ENCODE results near the gene MAML2. TPM values are rescaled to one million over a fixed set of nuclear protein-coding genes. Genes with fewer than 3 reads are reported as not detected.

The MAML2 gene
- total RNA-seq: 10 to 100 TPM; 23.4 to 27.2 TPM

DNA sequence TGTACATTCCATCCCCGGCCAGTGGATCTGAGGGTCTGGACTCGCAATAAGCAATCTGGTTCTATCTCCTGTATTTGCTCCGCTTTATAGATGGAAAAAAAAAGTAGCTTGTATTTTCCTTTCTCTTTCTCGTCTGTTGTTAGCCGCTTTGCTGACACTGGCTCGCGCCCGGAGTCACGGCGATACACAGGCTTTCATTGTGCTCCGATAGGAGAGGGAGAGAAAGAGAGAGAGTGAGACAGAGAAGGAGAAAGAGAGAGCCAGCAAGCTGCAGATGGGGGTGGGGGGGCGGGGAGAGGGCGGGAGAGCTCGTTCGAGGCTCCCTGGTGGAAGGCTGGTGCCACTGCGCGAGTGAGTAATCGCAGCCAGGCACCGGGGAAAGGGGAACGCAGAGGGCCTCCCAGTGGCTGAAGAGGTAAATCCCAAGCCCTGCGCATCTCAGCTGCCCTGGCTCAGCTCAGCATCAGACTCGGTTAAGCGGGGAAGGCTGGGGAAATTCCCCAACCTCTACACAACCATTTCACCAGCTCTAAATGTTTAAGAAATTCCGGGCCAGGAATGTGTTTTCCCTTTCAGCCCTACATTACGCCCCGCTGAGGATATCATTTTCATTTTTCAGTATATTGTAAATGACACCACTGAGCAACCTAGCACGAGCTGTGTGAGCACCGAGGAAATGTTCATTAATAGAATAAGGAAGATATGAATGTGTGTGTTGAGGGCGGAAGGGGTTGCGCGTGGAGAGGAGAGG lies at the start of gene MAML2:
MAML2 (minus strand) TSS at position 235 of the 751 bp plus-strand sequence. CDS start 1,300 bp downstream, outside the sequence.
- peak; percentile 93 for DNase-seq
- peaks cover 24% of the 10 kb centered on the region for H3K36me3 Mint-ChIP-seq (ENCODE audit: low read depth)
- peaks cover 4% of the 10 kb centered on the region for H3K9me3 Mint-ChIP-seq
- CTCF ChIA-PET: interaction anchor here (0.6 to 3.1 kb wide), 86 partner anchors 9 to 1253 kb away, joined by 3 to 20 read pairs (median 4); partner anchors contain the start of genes CCDC82, ENDOD1, FAM76B and JRKL
- H3K4me1 Mint-ChIP-seq: peaks cover 25% of the 10 kb centered on the region
- peak within 1 kb of the TSS; percentile 96 for H3K4me3 Mint-ChIP-seq
- H3K27ac Mint-ChIP-seq: peak within 1 kb of the TSS; percentile 88
- POLR2A ChIA-PET: interaction anchor here (0.7 to 1.5 kb wide), 5 partner anchors 23 to 100 kb away, joined by 3 to 8 read pairs (median 4); partner anchors contain the start of genes CCDC82 and JRKL
- H3K27me3 Mint-ChIP-seq: no peaks in the 10 kb centered on the region

- POLR2A ChIA-PET: no interaction called here
Measured at GRCh38 chr11:96391698-96392307, 48.8 kb upstream of the MAML2 start.

GRCh38 chr11:96390488-96390792 lies 47.4 kb upstream of the MAML2 start:
- ChIA-PET CTCF (interaction anchor here (0.8 to 3.0 kb wide), 3 partner anchors 20 to 145 kb away, joined by 3 to 20 read pairs (median 3); partner anchors contain the start of gene MAML2), POLR2A (interaction anchor here (0.6 to 1.6 kb wide), 4 partner anchors 19 to 602 kb away, joined by 3 to 7 read pairs (median 4); partner anchors contain the start of gene MAML2)
- Mint-ChIP-seq H3K27ac (peak overlapping the region; percentile 95), H3K36me3 (ENCODE audit: low read depth) (peaks cover 22% of the 10 kb centered on the region), H3K4me3 (peak overlapping the region; percentile 89), H3K27me3 (no peaks in the 10 kb centered on the region), H3K9me3 (no peaks in the 10 kb centered on the region), H3K4me1 (peaks cover 56% of the 10 kb centered on the region)
- no peak for DNase-seq

More at GRCh38 chr11:96391698-96392307, 48.8 kb upstream of the MAML2 start:
- CTCF ChIA-PET: no interaction called here
- H3K9me3 Mint-ChIP-seq: no peaks in the 10 kb centered on the region
- peak overlapping the region; percentile 89 for H3K4me3 Mint-ChIP-seq
- peaks cover 51% of the 10 kb centered on the region for H3K4me1 Mint-ChIP-seq
- H3K36me3 Mint-ChIP-seq (ENCODE audit: low read depth): peaks cover 16% of the 10 kb centered on the region
- no peaks in the 10 kb centered on the region for H3K27me3 Mint-ChIP-seq
- no peak for DNase-seq
- H3K27ac Mint-ChIP-seq: no peak overlapping the region

- peaks cover 61% of the 10 kb centered on the region for H3K4me1 Mint-ChIP-seq
- peaks cover 27% of the 10 kb centered on the region for H3K36me3 Mint-ChIP-seq (ENCODE audit: low read depth)
- no peaks in the 10 kb centered on the region for H3K27me3 Mint-ChIP-seq
- peak within 1 kb of the TSS; percentile 95 for H3K27ac Mint-ChIP-seq
- no peaks in the 10 kb centered on the region for H3K9me3 Mint-ChIP-seq
- peak; percentile 98 for DNase-seq
- ChIA-PET CTCF (interaction anchor here (0.6 to 3.0 kb wide), 7 partner anchors 19 to 554 kb away, joined by 3 to 20 read pairs (median 3); partner anchors contain the start of gene MAML2), POLR2A (interaction anchor here (0.6 to 1.6 kb wide), 5 partner anchors 19 to 601 kb away, joined by 3 to 7 read pairs (median 5); partner anchors contain the start of gene MAML2)
- H3K4me3 Mint-ChIP-seq: peak within 1 kb of the TSS; percentile 89
Measured at GRCh38 chr11:96389720-96390487, 46.9 kb upstream of the MAML2 start, which contains the start of the genes CCDC82 and JRKL. Gene CCDC82, minus strand, starts transcription at chr11:96389912. Its CDS starts 5,165 bp downstream, at chr11:96384747. Gene JRKL, plus strand, starts transcription at chr11:96390013. Its CDS starts 637 bp downstream, at chr11:96390650.

DNA sequence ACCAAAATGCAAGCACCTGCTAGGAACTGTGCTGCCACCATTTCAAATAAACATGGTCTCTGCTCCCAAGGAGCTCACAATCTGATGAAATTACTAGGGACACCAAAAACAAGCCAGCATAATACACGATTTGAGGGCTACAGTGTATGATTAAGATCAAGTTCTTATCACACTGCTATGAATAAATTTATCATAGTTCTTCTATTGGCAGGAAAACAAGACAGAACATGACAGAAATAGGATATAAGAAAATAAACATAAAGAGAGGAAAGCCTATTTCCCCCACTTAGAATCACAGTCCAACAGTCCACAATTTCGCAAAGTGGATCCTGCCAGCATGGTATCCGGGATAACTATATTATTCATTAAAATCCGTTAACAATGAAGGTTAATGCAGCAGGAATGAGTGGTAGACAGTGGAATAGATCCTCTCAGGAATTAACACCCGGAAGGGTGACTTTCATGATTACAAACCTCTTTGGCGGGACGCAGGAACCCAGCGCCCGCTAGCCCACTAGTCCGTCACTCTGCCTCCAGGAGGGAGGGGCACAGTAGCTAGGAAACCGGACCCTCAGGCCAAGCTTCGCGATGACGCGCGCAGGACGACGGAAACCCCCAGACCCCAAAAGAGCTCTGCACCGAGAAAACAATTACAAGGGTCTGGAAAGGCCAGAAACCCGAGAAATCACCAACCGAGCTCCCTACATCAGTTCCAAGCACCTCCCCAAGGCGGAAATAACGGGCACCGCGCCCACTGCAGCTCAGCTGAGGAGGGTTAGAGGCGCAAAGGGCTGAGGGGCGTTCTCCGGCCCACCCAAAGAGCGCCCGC lies 46.1 kb upstream of the MAML2 start:
- Mint-ChIP-seq H3K9me3 (no peaks in the 10 kb centered on the region), H3K27me3 (no peaks in the 10 kb centered on the region), H3K4me3 (peak overlapping the region; percentile 89), H3K36me3 (ENCODE audit: low read depth) (peaks cover 32% of the 10 kb centered on the region), H3K4me1 (peaks cover 62% of the 10 kb centered on the region), H3K27ac (peak overlapping the region; percentile 95)
- POLR2A ChIA-PET: interaction anchor here (0.7 to 1.6 kb wide), 2 partner anchors 18 to 46 kb away, joined by 3 read pairs; partner anchors contain the start of gene MAML2
- no peak for DNase-seq
- CTCF ChIA-PET: interaction anchor here (0.6 to 3.0 kb wide), 7 partner anchors 18 to 598 kb away, joined by 3 to 20 read pairs (median 3); partner anchors contain the start of gene MAML2

DNA sequence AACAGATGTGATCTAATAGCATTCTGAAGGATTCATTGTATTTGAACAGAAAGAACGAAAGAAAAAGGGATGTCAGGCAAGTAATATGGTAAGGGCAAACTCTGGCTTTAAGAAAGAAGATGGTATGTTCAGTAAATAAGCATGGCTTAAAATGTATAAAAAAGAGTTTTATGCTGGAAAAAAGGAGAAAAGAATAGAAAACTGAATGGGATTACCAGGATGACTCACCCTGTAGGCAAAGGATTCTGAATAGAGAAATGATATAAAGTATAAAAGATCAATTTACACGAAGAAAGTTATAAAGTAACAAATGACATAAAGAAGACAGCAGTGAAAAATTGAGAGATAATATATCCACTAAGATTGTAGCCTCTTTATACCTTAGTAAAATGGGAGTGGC lies 42.2 kb upstream of the MAML2 start:
- Mint-ChIP-seq H3K36me3 (ENCODE audit: low read depth) (peaks cover 43% of the 10 kb centered on the region), H3K27me3 (no peaks in the 10 kb centered on the region), H3K27ac (no peak overlapping the region), H3K4me1 (peaks cover 40% of the 10 kb centered on the region), H3K9me3 (no peaks in the 10 kb centered on the region), H3K4me3 (no peak overlapping the region)
- DNase-seq: no peak
- POLR2A ChIA-PET: interaction anchor here (0.6 kb wide), 1 partner anchor 601 kb away, joined by 4 read pairs; no protein-coding TSS in a partner anchor
- CTCF ChIA-PET: interaction anchor here (1.1 kb wide), 1 partner anchor 42 kb away, joined by 3 read pairs; the partner anchor contains the start of gene MAML2

DNA sequence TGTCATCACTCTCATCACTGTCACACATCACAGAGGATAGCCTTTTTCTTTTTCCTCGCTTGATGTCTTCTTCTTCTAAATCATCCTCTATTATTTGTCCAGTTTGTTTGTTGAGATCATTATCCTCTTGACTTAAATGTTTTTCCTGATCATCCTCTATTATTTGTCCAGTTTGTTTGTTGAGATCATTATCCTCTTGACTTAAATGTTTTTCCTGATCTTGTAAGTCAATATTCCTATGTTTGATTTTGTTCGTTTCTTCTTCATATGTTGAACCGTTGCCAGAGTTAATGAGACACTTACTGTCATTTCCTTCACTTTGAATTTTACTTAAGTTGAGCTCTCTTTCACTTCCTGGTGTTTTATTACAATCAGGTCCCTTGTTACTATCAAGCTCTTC lies 41.2 kb upstream of the MAML2 start:
- DNase-seq: no peak
- peaks cover 40% of the 10 kb centered on the region for H3K4me1 Mint-ChIP-seq
- peak overlapping the region; percentile 33 for H3K4me3 Mint-ChIP-seq
- POLR2A ChIA-PET: interaction anchor here (0.6 kb wide), 1 partner anchor 196 kb away, joined by 3 read pairs; no protein-coding TSS in a partner anchor
- no peaks in the 10 kb centered on the region for H3K9me3 Mint-ChIP-seq
- CTCF ChIA-PET: interaction anchor here (0.7 to 1.1 kb wide), 2 partner anchors 11 to 41 kb away, joined by 3 to 4 read pairs; partner anchors contain the start of gene MAML2
- H3K27me3 Mint-ChIP-seq: no peaks in the 10 kb centered on the region
- H3K27ac Mint-ChIP-seq: peak overlapping the region; percentile 76
- H3K36me3 Mint-ChIP-seq (ENCODE audit: low read depth): peaks cover 50% of the 10 kb centered on the region

GRCh38 chr11:96376796-96377195 lies 33.8 kb upstream of the MAML2 start:
- ChIA-PET POLR2A (no interaction called here), CTCF (no interaction called here)
- Mint-ChIP-seq H3K27ac (no peak overlapping the region), H3K36me3 (ENCODE audit: low read depth) (peaks cover 42% of the 10 kb centered on the region), H3K4me3 (no peak overlapping the region), H3K27me3 (no peaks in the 10 kb centered on the region), H3K4me1 (peaks cover 5% of the 10 kb centered on the region), H3K9me3 (no peaks in the 10 kb centered on the region)
- no peak for DNase-seq

DNA sequence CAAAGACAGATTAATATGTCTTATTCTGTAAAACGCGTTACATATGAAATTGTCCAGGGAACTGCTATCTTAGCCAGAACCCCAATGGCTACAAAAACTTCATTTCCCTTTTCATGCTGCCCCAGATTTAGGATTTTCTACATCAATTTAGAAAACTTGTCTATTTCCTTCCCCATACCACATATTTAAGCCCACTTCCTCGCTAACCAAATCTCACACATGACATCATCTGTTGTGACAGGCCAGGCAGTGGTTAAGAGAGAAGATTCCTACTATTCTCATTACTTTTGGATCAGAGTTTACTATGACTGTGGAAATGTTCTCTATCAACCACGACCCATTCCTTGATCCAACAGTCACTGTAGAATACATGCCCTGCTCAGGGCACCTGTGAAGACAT lies 30.8 kb upstream of the MAML2 start:
- POLR2A ChIA-PET: no interaction called here
- peaks cover 33% of the 10 kb centered on the region for H3K36me3 Mint-ChIP-seq (ENCODE audit: low read depth)
- no peak for DNase-seq
- no peak overlapping the region for H3K4me3 Mint-ChIP-seq
- CTCF ChIA-PET: no interaction called here
- H3K9me3 Mint-ChIP-seq: peaks cover 6% of the 10 kb centered on the region
- peaks cover 5% of the 10 kb centered on the region for H3K4me1 Mint-ChIP-seq
- H3K27me3 Mint-ChIP-seq: no peaks in the 10 kb centered on the region
- no peak overlapping the region for H3K27ac Mint-ChIP-seq

DNA sequence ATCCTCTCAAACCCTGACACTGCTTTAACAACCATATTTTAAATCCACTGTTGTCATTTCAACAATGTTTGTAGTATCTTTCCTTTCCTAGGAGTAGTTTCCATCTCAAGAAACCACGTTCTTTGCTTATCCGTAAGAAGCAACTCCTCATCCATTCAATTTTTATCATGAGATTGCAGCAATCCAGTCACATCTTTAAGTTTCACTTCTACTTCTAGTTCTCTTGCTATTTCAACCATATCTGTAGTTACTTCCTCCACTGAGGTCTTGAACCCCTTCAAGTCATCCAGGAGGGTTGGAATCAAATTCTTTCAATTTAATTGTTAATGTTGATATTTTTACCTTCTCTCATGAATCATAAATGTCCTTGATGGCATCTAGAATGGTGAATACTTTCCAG lies 24.3 kb upstream of the MAML2 start:
- Mint-ChIP-seq H3K27ac (no peak overlapping the region), H3K4me1 (no peaks in the 10 kb centered on the region)
- POLR2A ChIA-PET: no interaction called here

GRCh38 chr11:96366024-96366423 lies 23.0 kb upstream of the MAML2 start:
- CTCF ChIA-PET: interaction anchor here (0.6 to 1.1 kb wide), 2 partner anchors 24 to 379 kb away, joined by 3 read pairs; partner anchors contain the start of gene MAML2
- Mint-ChIP-seq H3K4me1 (no peaks in the 10 kb centered on the region), H3K36me3 (ENCODE audit: low read depth) (peaks cover 33% of the 10 kb centered on the region), H3K27me3 (no peaks in the 10 kb centered on the region), H3K4me3 (no peak overlapping the region), H3K9me3 (peaks cover 6% of the 10 kb centered on the region), H3K27ac (no peak overlapping the region)
- no peak for DNase-seq
- POLR2A ChIA-PET: no interaction called here

More for the DNA sequence above, 24.3 kb upstream of the MAML2 start:
- Mint-ChIP-seq H3K4me3 (no peak overlapping the region), H3K36me3 (ENCODE audit: low read depth) (peaks cover 37% of the 10 kb centered on the region), H3K27me3 (no peaks in the 10 kb centered on the region), H3K9me3 (peaks cover 6% of the 10 kb centered on the region)
- no peak for DNase-seq
- CTCF ChIA-PET: interaction anchor here (0.6 kb wide), 1 partner anchor 1140 kb away, joined by 3 read pairs; no protein-coding TSS in a partner anchor

Data from activated CD4-positive, alpha-beta T cell treated with anti-CD3 and anti-CD28 coated beads, Interleukin-2, amount 10 ng/mL, durations not matched to agents 7 days and 5 days (primary cell).